Activated T-helper 1 cell treated with anti-CD3 and anti-CD28 coated beads, Interleukin-12 subunit alpha, Interleukin-12 subunit beta, Interleukin-2, Interleukin-4 antibody, amounts not matched to agents 30 ng/mL and 10 ng/mL and 1 ng/mL, durations not matched to agents 14 hours and 24 hours and 36 hours (primary cell): ENCODE measurements around the gene MEX3A. TPM values are rescaled to one million over a fixed set of nuclear protein-coding genes. Genes with fewer than 3 reads are reported as not detected.
"Not testable (repeated sequence)": the region's sequence is repeated elsewhere in the genome, so short reads cannot be mapped to it uniquely, and the experiment has no call there.

Experiments used
- DNase-seq: peaks from one replicate; pipeline ENCODE4 v3.0.0; 2021; ENCODE audit warnings: low spot score
- H3K27ac Mint-ChIP-seq: one replicate; pipeline ENCODE4 v1.8.0; 2021; ENCODE audit warnings: mild to moderate bottlenecking, mixed read lengths
- H3K27me3 Mint-ChIP-seq: one replicate; pipeline ENCODE4 v1.8.0; 2022; ENCODE audit warnings: mild to moderate bottlenecking, moderate library complexity, mixed read lengths; ENCODE audit not compliant: insufficient read depth
- H3K36me3 Mint-ChIP-seq: one replicate; pipeline ENCODE4 v1.8.0; 2021; ENCODE audit warnings: low read depth, mixed read lengths
- H3K4me1 Mint-ChIP-seq: one replicate; pipeline ENCODE4 v1.8.0; 2021; ENCODE audit warnings: low read depth, mixed read lengths
- H3K4me3 Mint-ChIP-seq: one replicate; pipeline ENCODE4 v1.8.0; 2021; ENCODE audit warnings: mild to moderate bottlenecking, moderate library complexity, mixed read lengths
- H3K9me3 Mint-ChIP-seq: one replicate; pipeline ENCODE4 v1.8.0; 2021; ENCODE audit warnings: mixed read lengths
- intact Hi-C: fragments of 100-400 bp; cut with micrococcal nuclease; formaldehyde crosslinking; loops from one replicate; pipeline ENCODE4 v1.15.1; 2024
- total RNA-seq: library from RNA; stranded (reverse); gene quantifications from 2 replicates; pipeline ENCODE4 v1.2.3, GENCODE V29; 2022

Gene MEX3A, protein sequence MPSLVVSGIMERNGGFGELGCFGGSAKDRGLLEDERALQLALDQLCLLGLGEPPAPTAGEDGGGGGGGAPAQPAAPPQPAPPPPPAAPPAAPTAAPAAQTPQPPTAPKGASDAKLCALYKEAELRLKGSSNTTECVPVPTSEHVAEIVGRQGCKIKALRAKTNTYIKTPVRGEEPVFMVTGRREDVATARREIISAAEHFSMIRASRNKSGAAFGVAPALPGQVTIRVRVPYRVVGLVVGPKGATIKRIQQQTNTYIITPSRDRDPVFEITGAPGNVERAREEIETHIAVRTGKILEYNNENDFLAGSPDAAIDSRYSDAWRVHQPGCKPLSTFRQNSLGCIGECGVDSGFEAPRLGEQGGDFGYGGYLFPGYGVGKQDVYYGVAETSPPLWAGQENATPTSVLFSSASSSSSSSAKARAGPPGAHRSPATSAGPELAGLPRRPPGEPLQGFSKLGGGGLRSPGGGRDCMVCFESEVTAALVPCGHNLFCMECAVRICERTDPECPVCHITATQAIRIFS
- total RNA-seq, result 0.27 and 0.41 TPM in 2 replicates

DNA sequence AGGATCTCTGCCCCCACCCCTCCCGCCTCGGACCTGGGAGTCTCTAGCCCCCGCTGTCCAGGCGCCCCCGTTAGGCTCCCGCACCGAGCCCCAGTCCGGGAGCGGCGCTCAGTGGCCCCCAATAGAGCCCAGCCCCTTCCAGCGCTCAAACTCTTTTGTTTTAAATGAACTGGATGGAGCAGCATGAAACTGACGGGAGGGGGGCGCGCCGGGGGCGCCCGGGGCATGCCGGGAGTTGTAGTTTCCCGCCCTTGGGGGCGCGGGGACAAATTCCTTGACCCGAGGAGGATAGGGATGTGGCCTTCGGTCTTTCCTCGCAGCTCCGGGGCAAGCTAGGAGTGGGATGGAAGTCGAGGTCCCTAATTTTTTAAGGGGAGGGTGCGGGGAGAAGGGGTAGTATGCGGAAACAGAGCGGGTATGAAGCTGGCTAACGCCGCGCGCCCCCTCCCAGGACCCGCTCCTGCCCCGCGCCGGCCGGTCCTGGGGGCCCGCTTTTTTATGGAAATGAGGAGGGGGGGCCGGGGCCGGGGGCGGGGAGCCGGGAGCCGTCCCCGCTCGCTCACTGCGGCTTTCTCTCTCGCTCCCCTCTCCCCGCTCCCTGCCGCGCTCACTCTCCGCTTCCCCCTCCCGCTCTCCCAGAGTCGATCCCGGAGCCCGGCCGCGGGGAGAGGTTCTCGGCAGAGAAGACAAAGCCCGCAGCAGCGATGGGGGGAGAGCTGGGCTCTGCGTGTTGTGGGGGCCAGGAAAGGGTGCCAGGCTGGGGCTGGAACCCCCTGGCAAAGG lies at the start of gene MEX3A:
TSS of gene MEX3A (minus strand) at position 157 of the 783 bp plus-strand sequence. CDS start 467 bp downstream, outside the sequence.
- Mint-ChIP-seq H3K4me3 (peak within 1 kb of the TSS; percentile 82), H3K27ac (no peak within 1 kb of the TSS), H3K27me3 (peaks cover 76% of the 10 kb centered on the region), H3K4me1 (peaks cover 5% of the 10 kb centered on the region), H3K36me3 (no peaks in the 10 kb centered on the region), H3K9me3 (no peaks in the 10 kb centered on the region)
- intact Hi-C loops, result loop anchor here (1.0 to 2.0 kb wide), 2 partner anchors 28 to 256 kb away; partner anchors contain the start of genes CCT3, LAMTOR2 and TSACC
- peak; percentile 42 for DNase-seq

DNA sequence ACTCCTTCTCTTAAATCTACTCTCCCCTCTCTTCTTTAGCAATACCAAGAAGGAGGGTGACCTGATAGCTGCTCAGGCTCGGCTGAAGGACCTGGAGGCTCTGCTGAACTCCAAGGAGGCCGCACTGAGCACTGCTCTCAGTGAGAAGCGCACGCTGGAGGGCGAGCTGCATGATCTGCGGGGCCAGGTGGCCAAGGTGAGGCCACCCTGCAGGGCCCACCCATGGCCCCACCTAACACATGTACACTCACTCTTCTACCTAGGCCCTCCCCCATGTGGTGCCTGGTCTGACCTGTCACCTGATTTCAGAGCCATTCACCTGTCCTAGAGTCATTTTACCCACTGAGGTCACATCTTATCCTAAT lies 48.3 kb upstream of the MEX3A start:
- H3K4me3 Mint-ChIP-seq, result no peak overlapping the region
- no peak for DNase-seq
- peaks cover 3% of the 10 kb centered on the region for H3K36me3 Mint-ChIP-seq
- H3K4me1 Mint-ChIP-seq, result peaks cover 45% of the 10 kb centered on the region
- no peaks in the 10 kb centered on the region for H3K9me3 Mint-ChIP-seq
- intact Hi-C loops, result loop anchor here (1.0 kb wide), 2 partner anchors 34 to 40 kb away; no protein-coding TSS in a partner anchor
- H3K27me3 Mint-ChIP-seq, result peaks cover 2% of the 10 kb centered on the region
- H3K27ac Mint-ChIP-seq, result no peak overlapping the region

DNA sequence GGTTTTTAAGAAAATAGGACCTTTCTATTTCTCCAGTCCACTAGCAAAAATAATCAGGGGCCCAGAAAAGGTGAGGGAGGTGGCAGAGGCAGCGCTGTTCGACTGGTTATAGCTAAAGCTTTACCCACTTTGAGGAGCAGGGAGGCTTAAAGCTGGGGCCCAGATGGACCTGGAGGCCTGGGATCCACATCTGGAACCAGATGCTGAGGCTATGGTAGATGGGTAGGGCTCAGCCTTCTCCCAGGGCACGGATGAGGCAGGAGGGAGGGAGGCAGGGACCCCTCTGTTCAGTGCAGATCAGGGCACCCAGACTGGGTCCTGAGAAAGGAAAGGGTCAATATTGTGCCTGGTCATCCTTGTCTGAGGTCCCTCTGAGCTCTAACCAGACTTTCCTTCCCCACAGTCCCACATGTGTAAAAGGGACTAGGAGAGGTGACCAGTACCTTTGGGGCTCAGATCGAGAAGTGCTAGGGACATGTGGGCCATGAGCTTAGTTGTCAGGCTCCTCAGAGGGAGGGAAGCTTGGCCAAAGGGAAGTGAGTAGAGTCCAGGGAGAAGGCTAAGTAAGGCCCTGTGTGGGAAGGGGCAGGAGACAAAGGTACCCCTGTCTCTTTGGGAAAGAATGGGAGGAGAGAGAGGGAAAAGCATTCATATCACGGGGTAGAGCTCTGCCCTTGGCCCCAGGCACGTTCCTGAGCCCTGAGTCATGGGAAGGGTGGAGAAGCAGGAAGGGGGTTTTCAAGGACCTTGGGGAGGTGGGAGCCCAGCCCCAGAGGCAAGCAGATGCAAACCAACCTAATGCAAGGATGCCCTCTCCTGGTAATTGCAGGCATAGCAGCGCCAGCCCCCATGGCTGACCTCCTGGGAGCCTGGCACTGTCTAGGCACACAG lies 47.7 kb upstream of the MEX3A start:
- peak overlapping the region; percentile 35 for H3K27ac Mint-ChIP-seq
- intact Hi-C loops, result loop anchor here (1.0 kb wide), 2 partner anchors 34 to 40 kb away; no protein-coding TSS in a partner anchor
- H3K4me3 Mint-ChIP-seq, result no peak overlapping the region
- peaks cover 3% of the 10 kb centered on the region for H3K36me3 Mint-ChIP-seq
- DNase-seq, result peak; percentile 69
- peaks cover 2% of the 10 kb centered on the region for H3K27me3 Mint-ChIP-seq
- no peaks in the 10 kb centered on the region for H3K9me3 Mint-ChIP-seq
- H3K4me1 Mint-ChIP-seq, result peaks cover 51% of the 10 kb centered on the region

DNA sequence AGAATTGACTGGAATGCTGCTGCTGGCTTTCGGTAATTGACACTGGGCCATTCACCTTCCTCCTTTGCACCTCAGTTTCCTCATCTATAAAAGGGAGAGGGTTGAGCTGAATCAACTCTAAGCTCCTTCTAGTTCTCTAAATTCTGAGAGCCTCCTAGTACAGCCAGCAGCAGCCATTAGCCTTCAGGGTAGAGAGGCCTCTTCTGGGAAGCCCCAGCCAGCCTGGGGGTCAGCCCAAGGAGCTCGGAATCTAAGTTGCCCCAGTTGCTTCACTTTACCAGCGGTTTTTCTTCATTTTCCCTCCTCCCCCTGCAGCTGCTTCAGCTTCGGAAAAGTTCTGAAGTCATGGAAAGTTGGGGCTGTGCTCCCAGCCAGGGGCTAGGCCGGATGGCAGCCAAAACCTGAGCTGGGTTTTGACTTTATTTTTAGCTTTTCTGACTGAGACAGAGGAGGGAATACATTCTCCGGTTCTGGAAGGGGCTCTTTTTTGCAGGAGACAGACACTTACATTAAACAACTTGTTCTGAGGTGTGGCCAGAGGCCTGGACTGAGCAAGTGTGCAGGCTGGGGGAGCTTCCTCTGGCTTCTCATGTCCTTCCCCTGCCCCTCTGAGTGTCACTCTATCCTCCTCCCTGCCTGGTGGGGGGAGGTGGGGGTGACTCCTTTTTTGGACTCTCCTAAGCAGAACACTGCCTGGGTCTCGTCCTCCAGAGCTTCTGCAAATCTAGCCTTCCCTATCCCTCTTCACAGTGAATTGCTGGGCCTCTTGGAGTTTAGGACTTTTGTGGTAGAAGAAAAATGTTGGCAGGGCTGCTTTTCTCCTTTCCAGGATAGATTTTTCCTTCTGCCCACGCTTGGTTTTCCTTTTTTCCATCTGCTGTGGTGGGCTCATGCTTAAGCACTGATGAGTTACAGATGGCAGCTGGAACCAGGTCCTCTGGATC lies 46.7 kb upstream of the MEX3A start:
- no peak for DNase-seq
- Mint-ChIP-seq H3K36me3 (peaks cover 3% of the 10 kb centered on the region), H3K27me3 (peaks cover 3% of the 10 kb centered on the region), H3K9me3 (no peaks in the 10 kb centered on the region), H3K4me1 (peaks cover 61% of the 10 kb centered on the region), H3K27ac (peak overlapping the region; percentile 27), H3K4me3 (peak overlapping the region; percentile 10)
- intact Hi-C loops, result no loop called here

DNA sequence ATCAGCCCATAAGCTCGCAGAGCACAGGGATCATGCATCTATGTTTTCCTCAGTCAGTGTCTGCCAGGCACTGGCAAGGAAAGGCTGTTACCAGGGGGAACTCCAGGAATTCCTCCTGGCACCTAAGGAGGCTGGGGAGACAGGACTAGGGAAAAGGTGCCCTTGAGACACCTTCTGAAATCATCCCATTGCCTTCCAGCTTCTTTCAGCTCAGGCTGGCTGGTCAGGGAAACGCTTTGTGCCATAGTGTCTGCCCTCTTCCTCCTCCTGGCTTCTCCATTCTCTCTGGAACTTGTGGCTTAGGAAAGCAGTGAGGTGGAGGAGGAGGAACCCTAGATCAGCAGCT lies 46.0 kb upstream of the MEX3A start:
- Mint-ChIP-seq H3K9me3 (no peaks in the 10 kb centered on the region), H3K4me1 (peaks cover 67% of the 10 kb centered on the region), H3K27ac (peak overlapping the region; percentile 27), H3K27me3 (peaks cover 6% of the 10 kb centered on the region), H3K36me3 (peaks cover 3% of the 10 kb centered on the region), H3K4me3 (no peak overlapping the region)
- intact Hi-C loops, result no loop called here
- DNase-seq, result no peak

DNA sequence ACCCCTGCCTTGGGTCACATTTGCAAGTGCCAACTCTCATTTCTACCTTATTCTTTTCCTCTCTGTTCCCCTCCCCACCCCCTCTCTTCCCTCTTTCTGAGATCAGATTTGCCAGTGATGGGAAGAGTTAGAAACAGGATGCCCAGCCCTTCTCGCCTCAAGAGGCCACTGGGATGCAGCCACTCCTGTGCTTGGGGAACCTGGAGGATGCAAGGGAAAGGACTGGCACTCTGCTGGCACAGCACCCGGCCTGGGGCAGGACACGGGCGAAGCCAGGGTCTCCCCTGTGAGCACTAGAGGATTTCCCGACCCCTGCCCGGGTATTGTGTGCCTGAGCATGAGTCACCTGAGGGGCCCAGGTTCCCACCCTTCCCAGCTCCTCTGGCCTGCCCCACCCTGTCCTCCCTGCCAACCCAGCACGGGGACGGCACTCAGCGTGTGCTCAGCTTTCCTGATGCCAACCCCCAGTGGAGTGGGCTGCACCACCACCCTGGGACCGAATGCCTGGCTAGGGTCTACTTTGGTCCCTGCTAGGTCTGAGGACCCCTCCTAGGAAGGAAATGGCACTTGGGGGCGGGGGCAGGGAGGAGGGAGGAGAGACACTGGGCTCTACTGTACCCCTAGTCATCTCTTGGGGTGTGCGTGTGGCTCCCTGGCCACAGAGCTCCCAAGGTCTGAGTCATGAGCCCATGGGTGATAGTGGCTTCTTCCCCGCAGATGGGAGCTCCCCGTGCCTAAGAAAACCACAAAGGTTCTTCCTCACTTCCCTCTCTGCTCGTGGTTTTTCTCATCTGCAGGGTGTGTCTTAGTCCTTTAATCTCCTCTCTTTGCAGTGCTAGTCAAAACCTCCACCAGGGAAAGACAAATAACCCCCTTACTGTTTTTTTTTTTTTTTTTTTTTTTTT lies 44.6 kb upstream of the MEX3A start:
- peaks cover 3% of the 10 kb centered on the region for H3K36me3 Mint-ChIP-seq
- H3K4me1 Mint-ChIP-seq, result peaks cover 70% of the 10 kb centered on the region
- intact Hi-C loops, result loop anchor here (1.0 kb wide), 6 partner anchors 13 to 96 kb away; partner anchors contain the start of genes LAMTOR2 and LMNA
- peak; percentile 83 for DNase-seq
- H3K9me3 Mint-ChIP-seq, result no peaks in the 10 kb centered on the region
- peak overlapping the region; percentile 12 for H3K4me3 Mint-ChIP-seq
- peak overlapping the region; percentile 69 for H3K27ac Mint-ChIP-seq
- peaks cover 11% of the 10 kb centered on the region for H3K27me3 Mint-ChIP-seq

DNA sequence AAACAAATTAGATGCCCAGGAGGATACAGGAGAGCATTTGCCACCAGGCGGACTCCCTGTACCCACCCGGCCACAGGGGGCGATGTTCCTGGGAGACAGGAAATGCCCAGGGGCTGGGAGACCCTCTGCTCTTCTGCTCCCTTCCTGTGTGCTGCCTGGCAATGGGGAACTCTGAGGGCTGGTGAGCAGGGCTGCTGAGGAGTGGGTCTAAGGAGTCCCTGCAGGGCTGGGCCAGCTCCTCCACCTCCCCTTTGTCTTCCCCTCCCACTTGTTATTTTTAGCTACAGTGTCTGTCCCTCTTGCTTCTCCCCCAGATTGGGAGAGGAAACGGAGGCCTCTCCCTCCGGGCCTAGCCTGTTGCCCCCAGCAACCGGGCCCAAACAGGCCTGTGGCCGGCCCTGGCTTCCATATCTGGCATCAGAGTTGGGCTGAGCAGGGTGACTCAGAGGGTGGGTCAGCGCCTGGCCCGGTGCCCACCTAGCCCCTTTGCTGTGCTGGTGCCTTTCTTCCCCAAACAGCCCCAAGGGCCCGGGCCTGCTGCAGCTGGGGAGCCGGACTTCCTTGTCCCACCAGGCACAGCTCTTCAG lies 43.9 kb upstream of the MEX3A start:
- peak overlapping the region; percentile 48 for H3K27ac Mint-ChIP-seq
- intact Hi-C loops, result no loop called here
- peaks cover 3% of the 10 kb centered on the region for H3K36me3 Mint-ChIP-seq

DNA sequence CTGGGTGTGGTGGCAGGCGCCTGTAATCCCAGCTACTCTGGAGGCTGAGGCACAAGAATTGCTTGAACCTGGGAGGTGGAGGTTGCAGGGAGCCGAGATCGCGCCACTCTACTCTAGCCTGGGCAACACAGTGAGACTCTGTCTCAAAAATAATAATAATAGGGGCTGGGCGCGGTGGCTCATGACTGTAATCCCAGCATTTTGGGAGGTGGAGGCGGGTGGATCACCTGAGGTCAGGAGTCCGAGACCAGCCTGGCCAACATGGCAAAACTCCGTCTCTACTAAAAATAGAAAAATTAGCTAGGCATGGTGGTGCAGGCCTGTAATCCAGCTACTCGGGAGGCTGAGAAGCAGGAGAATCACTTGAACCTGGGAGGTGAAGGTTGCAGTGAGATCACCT lies 43.3 kb upstream of the MEX3A start:
- H3K4me1 Mint-ChIP-seq, result peaks cover 72% of the 10 kb centered on the region
- H3K9me3 Mint-ChIP-seq, intact Hi-C loops, DNase-seq, H3K4me3 Mint-ChIP-seq, H3K36me3 Mint-ChIP-seq: not testable (repeated sequence)
- peak overlapping the region; percentile 23 for H3K27ac Mint-ChIP-seq
- peaks cover 11% of the 10 kb centered on the region for H3K27me3 Mint-ChIP-seq

More for the DNA sequence above, 43.9 kb upstream of the MEX3A start:
- peak overlapping the region; percentile 19 for H3K4me3 Mint-ChIP-seq
- no peaks in the 10 kb centered on the region for H3K9me3 Mint-ChIP-seq
- peak; percentile 41 for DNase-seq
- peaks cover 70% of the 10 kb centered on the region for H3K4me1 Mint-ChIP-seq
- H3K27me3 Mint-ChIP-seq, result peaks cover 11% of the 10 kb centered on the region

DNA sequence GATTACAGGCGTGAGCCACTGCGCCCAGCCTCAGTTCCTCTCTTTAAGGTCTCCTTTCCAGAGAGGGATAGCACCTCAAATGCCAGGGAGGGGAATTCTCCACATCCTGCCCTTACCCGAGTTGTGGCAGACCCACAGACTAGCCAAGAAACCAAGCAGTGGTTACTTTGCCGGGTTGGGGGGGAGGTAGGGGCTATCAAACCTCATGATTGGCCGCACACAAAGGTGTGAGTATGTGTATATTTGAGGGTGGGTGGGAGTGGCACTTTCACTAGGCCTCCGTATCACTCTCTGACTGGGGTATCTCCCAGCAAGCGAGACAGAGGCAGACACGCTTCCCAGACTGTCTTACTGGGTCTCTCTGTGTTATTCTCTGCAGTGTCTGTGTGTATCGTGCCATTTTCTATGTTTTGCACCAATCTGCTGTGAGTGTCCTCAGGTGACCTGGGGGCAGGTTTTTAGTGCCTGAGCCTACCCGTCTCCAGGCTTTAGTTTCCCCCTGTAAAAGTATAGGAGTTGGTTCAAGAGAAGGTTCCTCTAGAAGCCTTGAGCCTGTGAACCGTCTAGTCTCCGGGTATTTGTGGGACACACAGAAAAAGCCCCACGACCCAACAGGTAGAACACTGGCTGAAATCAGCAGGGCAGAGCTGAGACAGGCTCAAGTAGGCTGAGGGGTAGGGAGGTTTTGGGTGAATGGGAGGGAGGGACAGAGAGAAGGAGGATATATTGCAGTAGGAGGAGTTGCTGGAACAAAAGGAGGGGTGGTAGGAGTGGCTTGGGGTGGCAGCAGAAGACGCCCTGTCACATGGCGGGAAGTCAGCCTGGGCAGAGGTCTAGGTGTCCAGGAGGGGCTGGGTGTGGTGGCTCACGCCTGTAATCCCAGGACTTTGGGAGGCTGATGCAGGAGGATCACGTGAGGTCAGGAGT lies 42.6 kb upstream of the MEX3A start:
- Mint-ChIP-seq H3K4me3 (no peak overlapping the region), H3K27ac (peak overlapping the region; percentile 59), H3K36me3 (no peaks in the 10 kb centered on the region), H3K27me3 (peaks cover 19% of the 10 kb centered on the region), H3K9me3 (no peaks in the 10 kb centered on the region), H3K4me1 (peaks cover 72% of the 10 kb centered on the region)
- DNase-seq, result no peak
- intact Hi-C loops, result no loop called here
